Panc1 (cell line): ENCODE measurements around the gene SLC46A1. TPM values are rescaled to one million over a fixed set of nuclear protein-coding genes. Genes with fewer than 3 reads are reported as not detected.

Experiments used
- ATAC-seq: fragments of 200-7000 bp; cut with Tn5 transposase; 2 replicates; pipeline ENCODE4 v1.9.1; 2020; ENCODE audit warnings: mild to moderate bottlenecking, moderate library complexity
- BruUV-seq: library from RNA; stranded (reverse); fragments of 400-500 nt; replicated peaks from 2 replicates; lab custom pipeline; 2021; lab: Mats Ljungman, UMichigan
- CTCF ChIA-PET: fragments of 300-600 bp; sonication (Branson Sonifier 250); formaldehyde crosslinking; loops from one replicate; lab custom pipeline; 2022; ENCODE audit warnings: antibody characterized with exemption; lab: Charles Lee
- POLR2A ChIA-PET: fragments of 300-600 bp; sonication (Branson Sonifier 250); formaldehyde crosslinking; loops from one replicate; lab custom pipeline; 2022; ENCODE audit warnings: antibody characterized with exemption; lab: Charles Lee
- DNase-seq: peaks from one replicate; pipeline ENCODE4 v3.0.0-alpha.2; 2010; ENCODE audit warnings: low read depth, low spot score
- H3K27ac ChIP-seq: 2 replicates; pipeline ENCODE4 v1.5.1; 2011; ENCODE audit warnings: mild to moderate bottlenecking, low read length, inconsistent platforms
- H3K27me3 ChIP-seq: fragments of 200-500 bp; sonication (Bioruptor generic); 2 replicates; pipeline ENCODE4 v1.6.0; 2014; ENCODE audit warnings: low read length, inconsistent platforms; ENCODE audit not compliant: control insufficient read depth, insufficient read depth
- H3K36me3 ChIP-seq: fragments of 200-500 bp; sonication (Bioruptor generic); 2 replicates; pipeline ENCODE4 v1.5.1; 2014; ENCODE audit warnings: inconsistent platforms, mild to moderate bottlenecking, low read length, moderate library complexity; ENCODE audit not compliant: control insufficient read depth, insufficient read depth
- H3K4me1 ChIP-seq: 2 replicates; pipeline ENCODE4 v1.5.1; 2011; ENCODE audit warnings: inconsistent platforms, mild to moderate bottlenecking, low read length, moderate library complexity; ENCODE audit not compliant: control insufficient read depth, insufficient read depth
- H3K4me3 ChIP-seq, 2 experiments: 2 replicates each; pipeline ENCODE4 v1.5.1; 2011 to 2012; ENCODE audit warnings: low read depth in 2 of 2, low read length in 2 of 2, mild to moderate bottlenecking in 2 of 2, inconsistent platforms in 1 of 2, moderate library complexity in 1 of 2
- H3K9me3 ChIP-seq: fragments of 200-500 bp; sonication (Bioruptor generic); 2 replicates; pipeline ENCODE4 v1.5.1; 2014; ENCODE audit warnings: low read depth, mild to moderate bottlenecking, inconsistent platforms, low read length, moderate library complexity; ENCODE audit not compliant: control insufficient read depth, insufficient read depth
- POLR2AphosphoS5 ChIP-seq: IDR thresholded peaks from 2 replicates; pipeline ENCODE4 v1.6.1; 2012; ENCODE audit warnings: mild to moderate bottlenecking, low read depth, low read length, moderate library complexity
- SIN3A ChIP-seq: IDR thresholded peaks from 2 replicates; pipeline ENCODE4 v1.6.1; 2012; ENCODE audit warnings: low read depth, mild to moderate bottlenecking, low read length, moderate library complexity, borderline replicate concordance; ENCODE audit not compliant: insufficient read depth
- TCF7L2 ChIP-seq: IDR thresholded peaks from 2 replicates; pipeline ENCODE4 v1.6.1; 2011; ENCODE audit warnings: mild to moderate bottlenecking, low read depth, low read length, inconsistent platforms
- in situ Hi-C: cut with HindIII; loops from 2 replicates; pipeline ENCODE4 v1.10.0; 2016; ENCODE audit warnings: low sequenced_read_pairs, low pct_unique_long_range_greater_than_20kb
- intact Hi-C: fragments of 100-400 bp; cut with micrococcal nuclease; formaldehyde crosslinking; loops from one replicate; pipeline ENCODE4 v1.10.0; 2022; ENCODE audit not compliant: unreplicated experiment
- total RNA-seq: library from RNA; stranded (reverse); gene quantifications from one replicate; pipeline ENCODE4 v1.2.1, GENCODE V29; 2021; ENCODE audit not compliant: unreplicated experiment
- TF ChIP-seq, protein P1 (sequence below): fragments of 450-650 bp; IDR thresholded peaks from 2 replicates; pipeline ENCODE4 v1.5.1; 2017; ENCODE audit warnings: mild to moderate bottlenecking
- TF ChIP-seq, protein P2 (sequence below), 2 experiments: IDR thresholded peaks; 2 replicates each; pipeline ENCODE4 v1.6.1; 2011 to 2012; ENCODE audit warnings: low read depth in 2 of 2, control low read depth in 1 of 2, low read length in 1 of 2, mild to moderate bottlenecking in 1 of 2, moderate library complexity in 1 of 2; ENCODE audit not compliant: insufficient read depth in 1 of 2

SLC46A1 gene
- total RNA-seq, 1 experiment from 2014 or later = 16.9 TPM

DNA sequence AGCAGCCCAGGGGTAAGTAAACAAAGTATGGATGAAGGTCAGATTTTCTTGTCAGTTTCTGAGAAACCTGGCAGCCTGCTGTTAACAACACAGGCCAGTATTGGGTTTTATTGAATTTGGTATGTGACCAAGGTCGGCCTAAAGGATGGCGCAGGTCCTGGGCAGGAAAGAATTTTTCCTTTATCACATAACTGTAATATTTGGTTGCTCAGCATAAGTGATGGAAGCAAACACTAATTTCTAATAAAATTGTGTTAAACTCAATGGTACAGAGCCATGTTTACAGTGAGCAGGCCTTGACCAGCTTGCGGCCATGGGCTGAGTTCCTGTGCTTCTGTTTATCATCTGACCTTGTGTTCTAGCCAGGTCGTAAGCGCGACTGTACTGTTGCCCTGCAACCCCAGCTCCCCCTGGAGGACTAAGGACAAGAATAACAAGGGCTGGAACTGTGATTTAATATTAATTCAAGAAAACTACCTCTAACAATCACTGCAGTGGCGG, 59.2 kb downstream of the SLC46A1 start:
- Histone ChIP-seq H3K4me3 (no peak overlapping the region), H3K36me3 (peaks cover 10% of the 10 kb centered on the region), H3K9me3 (no peaks in the 10 kb centered on the region), H3K27me3 (no peaks in the 10 kb centered on the region), H3K27ac (peak overlapping the region; percentile 65; the same call in 1 of the 2 replicates), H3K4me1 (peaks cover 26% of the 10 kb centered on the region)
- CTCF ChIA-PET = interaction anchor here (0.7 kb wide), 1 partner anchor 11 kb away, joined by 5 read pairs; the partner anchor contains the start of genes IFT20 and TNFAIP1
- DNase-seq (no peak), ATAC-seq (peak; percentile 67)
- in situ Hi-C loops (no loop called here), intact Hi-C loops (no loop called here)
- no TSS peak for BruUV-seq
- TF ChIP-seq SIN3A (no peak), TCF7L2 (no peak), POLR2AphosphoS5 (no peak; the same call in 1 of the 2 replicates)
- TF ChIP-seq, protein P1, sequence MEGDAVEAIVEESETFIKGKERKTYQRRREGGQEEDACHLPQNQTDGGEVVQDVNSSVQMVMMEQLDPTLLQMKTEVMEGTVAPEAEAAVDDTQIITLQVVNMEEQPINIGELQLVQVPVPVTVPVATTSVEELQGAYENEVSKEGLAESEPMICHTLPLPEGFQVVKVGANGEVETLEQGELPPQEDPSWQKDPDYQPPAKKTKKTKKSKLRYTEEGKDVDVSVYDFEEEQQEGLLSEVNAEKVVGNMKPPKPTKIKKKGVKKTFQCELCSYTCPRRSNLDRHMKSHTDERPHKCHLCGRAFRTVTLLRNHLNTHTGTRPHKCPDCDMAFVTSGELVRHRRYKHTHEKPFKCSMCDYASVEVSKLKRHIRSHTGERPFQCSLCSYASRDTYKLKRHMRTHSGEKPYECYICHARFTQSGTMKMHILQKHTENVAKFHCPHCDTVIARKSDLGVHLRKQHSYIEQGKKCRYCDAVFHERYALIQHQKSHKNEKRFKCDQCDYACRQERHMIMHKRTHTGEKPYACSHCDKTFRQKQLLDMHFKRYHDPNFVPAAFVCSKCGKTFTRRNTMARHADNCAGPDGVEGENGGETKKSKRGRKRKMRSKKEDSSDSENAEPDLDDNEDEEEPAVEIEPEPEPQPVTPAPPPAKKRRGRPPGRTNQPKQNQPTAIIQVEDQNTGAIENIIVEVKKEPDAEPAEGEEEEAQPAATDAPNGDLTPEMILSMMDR = no peak; the same call in 1 of the 2 replicates
- TF ChIP-seq, protein P2, sequence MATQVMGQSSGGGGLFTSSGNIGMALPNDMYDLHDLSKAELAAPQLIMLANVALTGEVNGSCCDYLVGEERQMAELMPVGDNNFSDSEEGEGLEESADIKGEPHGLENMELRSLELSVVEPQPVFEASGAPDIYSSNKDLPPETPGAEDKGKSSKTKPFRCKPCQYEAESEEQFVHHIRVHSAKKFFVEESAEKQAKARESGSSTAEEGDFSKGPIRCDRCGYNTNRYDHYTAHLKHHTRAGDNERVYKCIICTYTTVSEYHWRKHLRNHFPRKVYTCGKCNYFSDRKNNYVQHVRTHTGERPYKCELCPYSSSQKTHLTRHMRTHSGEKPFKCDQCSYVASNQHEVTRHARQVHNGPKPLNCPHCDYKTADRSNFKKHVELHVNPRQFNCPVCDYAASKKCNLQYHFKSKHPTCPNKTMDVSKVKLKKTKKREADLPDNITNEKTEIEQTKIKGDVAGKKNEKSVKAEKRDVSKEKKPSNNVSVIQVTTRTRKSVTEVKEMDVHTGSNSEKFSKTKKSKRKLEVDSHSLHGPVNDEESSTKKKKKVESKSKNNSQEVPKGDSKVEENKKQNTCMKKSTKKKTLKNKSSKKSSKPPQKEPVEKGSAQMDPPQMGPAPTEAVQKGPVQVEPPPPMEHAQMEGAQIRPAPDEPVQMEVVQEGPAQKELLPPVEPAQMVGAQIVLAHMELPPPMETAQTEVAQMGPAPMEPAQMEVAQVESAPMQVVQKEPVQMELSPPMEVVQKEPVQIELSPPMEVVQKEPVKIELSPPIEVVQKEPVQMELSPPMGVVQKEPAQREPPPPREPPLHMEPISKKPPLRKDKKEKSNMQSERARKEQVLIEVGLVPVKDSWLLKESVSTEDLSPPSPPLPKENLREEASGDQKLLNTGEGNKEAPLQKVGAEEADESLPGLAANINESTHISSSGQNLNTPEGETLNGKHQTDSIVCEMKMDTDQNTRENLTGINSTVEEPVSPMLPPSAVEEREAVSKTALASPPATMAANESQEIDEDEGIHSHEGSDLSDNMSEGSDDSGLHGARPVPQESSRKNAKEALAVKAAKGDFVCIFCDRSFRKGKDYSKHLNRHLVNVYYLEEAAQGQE (IDR thresholded peaks at IDR 0.05; ENCODE audit: insufficient read depth in 1 of 2, low read depth in 2 of 2, low read length in 1 of 2) = no peak
- POLR2A ChIA-PET = interaction anchor here (1.2 kb wide), 1 partner anchor 11 kb away, joined by 3 read pairs; the partner anchor contains the start of gene POLDIP2

DNA sequence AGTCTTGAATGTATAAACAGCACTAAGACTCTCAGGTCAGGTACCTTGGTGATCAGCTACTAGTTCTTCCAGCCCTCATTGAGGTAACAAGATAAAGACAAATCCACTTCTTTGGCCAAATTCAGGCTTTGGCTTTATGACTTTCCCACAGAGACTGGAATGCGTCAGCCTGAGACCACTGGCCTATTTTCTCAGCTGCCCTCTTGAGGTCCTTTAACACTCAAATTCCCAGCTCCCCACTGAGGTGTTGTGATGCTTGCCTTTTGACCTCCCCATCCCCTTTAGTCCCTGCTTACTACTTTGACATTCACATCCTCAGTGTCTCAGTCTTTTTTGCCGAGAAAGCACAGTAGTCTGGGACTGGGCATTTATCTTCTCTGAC, 59.8 kb downstream of the SLC46A1 start:
- Histone ChIP-seq H3K4me1 (peaks cover 26% of the 10 kb centered on the region), H3K27me3 (no peaks in the 10 kb centered on the region), H3K4me3 (no peak overlapping the region), H3K36me3 (peaks cover 8% of the 10 kb centered on the region), H3K9me3 (no peaks in the 10 kb centered on the region), H3K27ac (peak overlapping the region; percentile 65)
- DNase-seq (no peak), ATAC-seq (no peak)
- in situ Hi-C loops (no loop called here), intact Hi-C loops (no loop called here)
- peak; percentile 36; the same call in 1 of the 2 replicates for TF ChIP-seq POLR2AphosphoS5
- TF ChIP-seq, protein P1 = no peak
- ChIA-PET POLR2A (interaction anchor here (1.2 to 1.4 kb wide), 2 partner anchors 10 to 11 kb away, joined by 3 to 11 read pairs; partner anchors contain the start of genes IFT20, POLDIP2 and TNFAIP1), CTCF (interaction anchor here (0.7 kb wide), 1 partner anchor 10 kb away, joined by 5 read pairs; the partner anchor contains the start of genes IFT20 and TNFAIP1)
- BruUV-seq = TSS peak; percentile 41
